NB4 (cell line): Measurements from ENCODE around the gene EIF4B.

Experiments
- CTCF ChIP-seq: IDR thresholded peaks from one replicate; pipeline ENCODE4 v1.5.1; 2012; ENCODE audit warnings: low read depth, low read length
- MAX ChIP-seq: IDR thresholded peaks from 2 replicates; pipeline ENCODE4 v1.6.1; 2011; ENCODE audit warnings: low read depth, low read length
- MYC ChIP-seq: IDR thresholded peaks from 2 replicates; pipeline ENCODE4 v1.6.1; 2011; ENCODE audit warnings: low read depth, low read length
- POLR2A ChIP-seq: IDR thresholded peaks from 2 replicates; pipeline ENCODE4 v1.6.1; 2011; ENCODE audit warnings: mild to moderate bottlenecking; ENCODE audit not compliant: insufficient read length; ENCODE audit errors: extremely low read depth

DNA sequence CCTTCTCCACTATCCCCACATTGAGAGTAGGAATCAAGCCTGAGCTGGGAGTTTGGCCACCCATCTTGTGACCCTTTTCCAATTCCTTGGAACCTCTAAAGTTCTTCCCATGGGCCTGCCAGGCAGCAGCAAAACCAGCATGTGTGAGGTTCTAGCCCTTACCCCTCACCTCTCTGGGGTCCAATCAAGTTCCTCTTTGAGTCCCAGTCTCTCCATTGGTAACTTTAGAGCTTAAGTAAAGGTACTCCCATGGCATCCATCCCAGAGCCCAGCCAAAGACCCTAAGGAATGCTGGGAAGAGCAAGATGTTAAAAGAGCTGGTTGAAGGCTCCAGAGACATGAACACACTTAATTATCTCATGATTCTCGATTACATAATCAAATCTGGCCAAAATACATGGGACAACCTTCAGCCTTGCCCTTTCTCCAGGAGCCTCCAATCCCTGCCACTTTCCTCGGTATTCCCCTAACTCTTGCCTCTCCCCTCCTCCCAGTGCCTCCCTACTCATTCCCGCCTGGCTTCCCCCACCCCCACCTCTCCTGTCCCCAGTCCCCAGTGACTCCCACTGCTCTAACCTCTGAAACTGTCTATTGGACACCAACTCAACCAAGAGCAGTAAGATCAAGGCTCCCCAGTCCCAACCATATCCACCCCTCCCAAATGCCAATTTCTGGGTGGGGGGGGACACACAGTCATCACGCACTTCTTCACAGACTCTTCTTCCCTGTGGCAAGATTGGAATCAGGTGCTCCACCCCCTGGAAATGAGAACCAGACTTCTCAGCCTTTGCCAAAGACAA, 38.8 kb downstream of the EIF4B start:
- TF ChIP-seq CTCF: no peak
- TF ChIP-seq MAX: no peak
- no peak for TF ChIP-seq POLR2A
- no peak for TF ChIP-seq MYC
